Ishikawa (cell line): Measurements from ENCODE around the gene TM4SF4.
A peak's percentile ranks its signal among the peaks of the same experiment; 100 is the strongest.

ENCODE experiments used
- CREB1 ChIP-seq: IDR thresholded peaks from 2 replicates; pipeline ENCODE4 v1.6.1; 2012; ENCODE audit warnings: low read depth
- EGR1 ChIP-seq: IDR thresholded peaks from 2 replicates; pipeline ENCODE4 v1.6.1; 2012
- EP300 ChIP-seq: IDR thresholded peaks from 2 replicates; pipeline ENCODE4 v1.6.1; 2012; ENCODE audit warnings: borderline replicate concordance
- FOXM1 ChIP-seq: IDR thresholded peaks from 2 replicates; pipeline ENCODE4 v1.6.1; 2012; ENCODE audit warnings: low read depth, borderline replicate concordance
- MAX ChIP-seq: IDR thresholded peaks from 2 replicates; pipeline ENCODE4 v1.6.1; 2012
- NFIC ChIP-seq: IDR thresholded peaks from 2 replicates; pipeline ENCODE4 v1.6.1; 2012
- RAD21 ChIP-seq: IDR thresholded peaks from 2 replicates; pipeline ENCODE4 v1.6.1; 2012; ENCODE audit warnings: low read depth
- REST ChIP-seq: IDR thresholded peaks from 2 replicates; pipeline ENCODE4 v1.6.1; 2012; ENCODE audit warnings: low read depth, mild to moderate bottlenecking
- TAF1 ChIP-seq: IDR thresholded peaks from 2 replicates; pipeline ENCODE4 v1.6.1; 2012; ENCODE audit warnings: low read depth, mild to moderate bottlenecking
- TCF12 ChIP-seq: IDR thresholded peaks from 2 replicates; pipeline ENCODE4 v1.6.1; 2012; ENCODE audit warnings: low read depth
- TEAD4 ChIP-seq: IDR thresholded peaks from 2 replicates; pipeline ENCODE4 v1.6.1; 2012
- USF1 ChIP-seq: IDR thresholded peaks from 2 replicates; pipeline ENCODE4 v1.6.1; 2012
- YY1 ChIP-seq: IDR thresholded peaks from 2 replicates; pipeline ENCODE4 v1.6.1; 2012; ENCODE audit warnings: low read depth
- ZBTB7A ChIP-seq: IDR thresholded peaks from 2 replicates; pipeline ENCODE4 v1.6.1; 2012; ENCODE audit warnings: low read depth

TM4SF4 gene

DNA sequence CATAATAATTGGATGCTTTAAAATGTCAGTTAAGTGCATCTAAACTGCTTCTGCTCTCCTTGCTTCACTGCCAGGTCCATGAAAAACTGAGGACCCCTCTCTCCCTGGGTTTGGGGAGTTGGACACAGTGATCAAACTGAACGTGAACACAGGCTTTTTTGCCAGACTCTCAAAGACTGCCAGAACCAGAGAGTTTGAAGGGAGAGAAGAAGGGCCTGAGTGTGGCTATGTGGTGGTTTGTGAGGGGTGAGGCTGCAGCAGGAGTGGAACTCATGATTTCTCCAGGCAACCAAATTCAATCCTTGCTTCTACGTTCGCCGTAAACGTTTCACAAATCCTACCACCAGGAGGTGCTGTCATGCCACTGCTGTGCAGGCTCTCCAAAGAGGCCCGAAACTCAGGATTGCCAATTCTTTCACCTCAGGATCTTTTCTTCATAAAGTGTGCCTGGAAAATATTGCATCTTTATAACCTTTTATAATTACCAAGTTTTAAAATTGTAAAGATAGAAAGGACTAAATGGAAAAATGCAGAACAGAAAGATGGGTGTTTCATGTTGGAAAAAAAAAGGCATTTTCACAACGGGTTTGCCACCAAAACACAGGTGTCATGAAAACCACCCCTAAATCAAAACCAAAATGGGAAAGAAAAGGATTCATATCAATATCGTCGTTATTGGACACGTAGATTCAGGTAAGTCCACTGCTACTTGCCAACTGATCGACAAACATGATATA is 19.7 kb downstream of the TM4SF4 start:
- no peak for TF ChIP-seq TEAD4
- TF ChIP-seq RAD21: peak; percentile 97

DNA sequence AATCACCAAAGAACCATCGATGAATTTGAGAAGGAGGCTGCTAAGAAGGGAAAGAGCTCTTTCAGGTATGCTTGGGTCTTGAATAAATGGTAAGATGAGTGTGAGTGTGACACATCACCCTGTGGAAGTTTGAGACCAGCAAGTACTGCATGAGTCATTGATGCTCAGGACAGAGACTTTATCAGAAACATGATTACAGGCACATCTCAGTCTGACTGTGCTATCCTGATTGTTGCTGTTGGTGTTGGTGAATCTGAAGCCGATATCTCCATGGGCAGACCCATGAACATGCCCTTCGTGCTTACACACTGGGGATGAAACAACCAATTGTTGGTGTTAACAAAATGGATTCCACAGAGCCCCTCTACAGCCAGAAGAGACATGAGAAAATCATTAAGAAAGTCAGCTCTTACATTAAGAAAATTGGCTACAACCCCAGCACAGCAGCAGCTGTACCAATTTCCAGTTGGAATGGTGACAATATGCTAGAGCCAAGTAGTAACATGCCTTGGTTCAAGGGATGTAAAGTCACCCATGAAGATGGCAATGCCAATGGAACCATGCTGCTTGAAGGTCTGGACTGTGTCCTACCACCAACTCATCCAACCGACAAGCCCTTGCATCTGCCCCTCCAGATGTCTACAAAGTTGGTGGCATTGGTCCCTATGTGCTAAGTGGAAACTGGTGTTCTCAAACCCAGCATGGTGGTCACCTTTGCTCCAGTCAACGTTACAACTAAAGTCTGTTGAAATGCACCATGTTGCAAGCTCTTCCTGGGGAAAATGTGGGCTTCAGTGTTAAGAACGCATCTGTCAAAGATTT is 20.5 kb downstream of the TM4SF4 start:
- no peak for TF ChIP-seq TCF12

GRCh38 chr3:149495581-149496125 is 21.2 kb downstream of the TM4SF4 start:
- no peak for TF ChIP-seq USF1
- no peak for TF ChIP-seq REST
- TF ChIP-seq ZBTB7A: no peak
- TF ChIP-seq YY1: no peak

DNA sequence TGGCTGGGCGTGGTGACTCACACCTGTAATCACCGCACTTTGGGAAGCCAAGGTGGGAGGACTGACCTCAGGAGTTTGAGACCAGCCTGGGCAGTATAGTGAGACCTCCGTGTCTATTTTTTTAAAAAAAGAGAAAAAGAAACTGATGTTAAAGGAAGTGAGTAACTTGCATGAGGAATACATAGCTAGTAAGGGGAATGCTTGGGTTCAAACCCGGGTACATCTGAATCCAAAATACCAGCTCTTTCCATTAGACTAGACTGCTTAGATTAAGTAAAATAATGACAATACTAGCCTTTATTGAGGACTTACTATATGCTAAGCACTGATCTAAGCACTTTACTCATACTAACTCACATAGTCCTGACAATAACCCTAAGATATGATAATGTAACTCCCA is 22.4 kb downstream of the TM4SF4 start:
- TF ChIP-seq USF1: no peak
- TF ChIP-seq TEAD4: no peak
- TF ChIP-seq YY1: no peak
- TF ChIP-seq EGR1: no peak
- no peak for TF ChIP-seq TAF1
- no peak for TF ChIP-seq FOXM1
- TF ChIP-seq ZBTB7A: no peak
- no peak for TF ChIP-seq EP300
- no peak for TF ChIP-seq NFIC
- no peak for TF ChIP-seq MAX
- TF ChIP-seq REST: no peak
- TF ChIP-seq RAD21: no peak
- TF ChIP-seq CREB1: no peak
- TF ChIP-seq TCF12: no peak

DNA sequence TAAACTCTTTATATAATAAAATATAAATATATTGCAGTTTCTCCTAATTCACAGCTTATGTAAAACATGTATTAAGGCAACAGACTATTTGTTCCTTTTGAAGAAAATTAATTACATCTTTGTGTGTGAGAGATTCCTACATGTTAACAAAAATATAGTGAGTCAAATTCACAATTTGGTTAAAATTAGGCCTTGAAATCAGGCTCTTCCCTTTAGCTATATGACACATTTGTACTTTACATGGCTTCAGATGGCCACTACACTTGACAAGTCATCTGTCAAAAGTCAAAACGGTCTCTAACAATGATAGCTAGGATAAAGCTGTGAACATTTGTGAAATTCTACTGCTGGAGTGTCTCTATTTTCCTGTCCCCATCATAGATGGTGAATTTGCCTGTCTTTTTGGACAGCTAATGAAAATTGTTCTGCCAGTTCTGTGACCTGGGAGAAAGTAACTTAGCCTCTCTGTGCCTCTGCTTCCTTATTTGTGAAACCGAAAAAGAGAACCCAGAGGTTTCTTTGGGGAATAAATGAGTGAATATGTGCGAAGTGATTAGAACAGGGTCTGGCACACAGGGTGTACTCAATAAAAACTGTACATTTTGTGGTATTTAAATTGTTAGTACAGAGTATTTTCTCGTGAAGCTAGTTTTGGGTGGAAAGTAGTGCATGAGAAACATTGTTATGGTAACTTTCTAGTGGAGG is 23.6 kb downstream of the TM4SF4 start:
- TF ChIP-seq REST (no peak), NFIC (no peak), TAF1 (no peak), USF1 (no peak), FOXM1 (no peak), CREB1 (no peak), TEAD4 (no peak), MAX (no peak)
